Neural cell (in vitro differentiated cells): ENCODE data around the gene RUBCN.

ENCODE experiments used
- EP300 ChIP-seq: fragments of 450-650 bp; conservative IDR thresholded peaks from 2 replicates; pipeline ENCODE4 v1.6.1; 2014; ENCODE audit warnings: antibody characterized with exemption, mild to moderate bottlenecking, moderate library complexity; ENCODE audit not compliant: poor library complexity, severe bottlenecking
- EZH2 ChIP-seq: fragments of 200-600, 300-800 bp; shearing (Covaris generic), sonication (generic); IDR thresholded peaks from 2 replicates; pipeline ENCODE4 v1.6.1; 2014; ENCODE audit warnings: antibody characterized with exemption, low read length, borderline replicate concordance, mild to moderate bottlenecking; ENCODE audit not compliant: insufficient read depth, poor library complexity, severe bottlenecking
- MXI1 ChIP-seq: fragments of 450-650 bp; conservative IDR thresholded peaks from 2 replicates; pipeline ENCODE4 v1.6.1; 2014; ENCODE audit warnings: antibody characterized with exemption, mild to moderate bottlenecking; ENCODE audit not compliant: poor library complexity, severe bottlenecking
- POLR2AphosphoS5 ChIP-seq: IDR thresholded peaks from 2 replicates; pipeline ENCODE4 v1.6.1; 2012
- RAD21 ChIP-seq: fragments of 450-650 bp; conservative IDR thresholded peaks from 2 replicates; pipeline ENCODE4 v1.6.1; 2014; ENCODE audit warnings: antibody characterized with exemption, mild to moderate bottlenecking, moderate library complexity
- SMC3 ChIP-seq: fragments of 450-650 bp; conservative IDR thresholded peaks from 2 replicates; pipeline ENCODE4 v1.6.1; 2014; ENCODE audit warnings: antibody characterized with exemption, mild to moderate bottlenecking, moderate library complexity; ENCODE audit not compliant: poor library complexity
- TAF1 ChIP-seq: IDR thresholded peaks from 2 replicates; pipeline ENCODE4 v1.6.1; 2012; ENCODE audit warnings: low read depth
- TF ChIP-seq, protein P1 (sequence below): fragments of 450-650 bp; IDR thresholded peaks from 2 replicates; pipeline ENCODE4 v1.5.1; 2014; ENCODE audit warnings: antibody characterized with exemption, mild to moderate bottlenecking, moderate library complexity; ENCODE audit not compliant: poor library complexity, severe bottlenecking
- TF ChIP-seq, protein P2 (sequence below): IDR thresholded peaks from 2 replicates; pipeline ENCODE4 v1.6.1; 2012; ENCODE audit warnings: borderline replicate concordance

DNA sequence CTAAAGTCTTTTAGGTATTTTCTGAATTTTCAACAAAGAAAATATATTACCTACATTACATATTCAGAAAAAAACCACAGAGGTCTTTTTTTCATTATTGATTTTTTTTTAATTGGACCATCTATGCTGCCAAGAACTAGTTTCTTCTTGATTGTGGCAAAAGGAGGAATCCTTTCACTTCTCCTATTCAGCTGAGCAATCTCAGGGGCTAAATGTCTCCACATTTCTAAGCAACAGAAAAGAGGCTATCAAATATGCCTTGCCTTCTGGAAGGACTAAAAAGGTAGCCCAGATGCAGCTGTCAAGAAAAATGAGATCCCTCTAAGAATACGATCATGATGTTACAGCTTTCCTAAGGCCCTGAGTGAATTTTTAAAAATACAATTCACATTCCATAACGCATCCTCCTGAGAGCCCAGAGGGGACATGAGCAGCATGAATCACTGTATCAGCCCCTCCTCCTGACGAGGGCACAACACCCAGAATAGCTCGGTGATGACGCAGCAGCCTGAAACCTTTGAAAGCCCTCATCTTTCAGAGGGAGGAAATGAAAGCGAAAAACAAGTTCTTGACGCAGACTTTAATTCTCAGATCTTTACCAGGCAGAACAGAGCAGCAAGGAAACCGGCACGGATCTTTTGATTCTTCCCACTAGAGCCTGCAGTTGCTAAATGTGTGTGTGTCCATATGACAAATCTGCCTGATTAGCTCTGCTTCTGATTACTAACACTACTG, 24.6 kb downstream of the RUBCN start:
- TF ChIP-seq, protein P1, sequence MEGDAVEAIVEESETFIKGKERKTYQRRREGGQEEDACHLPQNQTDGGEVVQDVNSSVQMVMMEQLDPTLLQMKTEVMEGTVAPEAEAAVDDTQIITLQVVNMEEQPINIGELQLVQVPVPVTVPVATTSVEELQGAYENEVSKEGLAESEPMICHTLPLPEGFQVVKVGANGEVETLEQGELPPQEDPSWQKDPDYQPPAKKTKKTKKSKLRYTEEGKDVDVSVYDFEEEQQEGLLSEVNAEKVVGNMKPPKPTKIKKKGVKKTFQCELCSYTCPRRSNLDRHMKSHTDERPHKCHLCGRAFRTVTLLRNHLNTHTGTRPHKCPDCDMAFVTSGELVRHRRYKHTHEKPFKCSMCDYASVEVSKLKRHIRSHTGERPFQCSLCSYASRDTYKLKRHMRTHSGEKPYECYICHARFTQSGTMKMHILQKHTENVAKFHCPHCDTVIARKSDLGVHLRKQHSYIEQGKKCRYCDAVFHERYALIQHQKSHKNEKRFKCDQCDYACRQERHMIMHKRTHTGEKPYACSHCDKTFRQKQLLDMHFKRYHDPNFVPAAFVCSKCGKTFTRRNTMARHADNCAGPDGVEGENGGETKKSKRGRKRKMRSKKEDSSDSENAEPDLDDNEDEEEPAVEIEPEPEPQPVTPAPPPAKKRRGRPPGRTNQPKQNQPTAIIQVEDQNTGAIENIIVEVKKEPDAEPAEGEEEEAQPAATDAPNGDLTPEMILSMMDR, result no peak
- TF ChIP-seq POLR2AphosphoS5, result peak; percentile 62
- peak; percentile 38 for TF ChIP-seq TAF1
- no peak for TF ChIP-seq EZH2
- peak; percentile 41 for TF ChIP-seq EP300
- peak; percentile 40 for TF ChIP-seq SMC3
- TF ChIP-seq RAD21, result peak; percentile 31
- peak; percentile 27 for TF ChIP-seq MXI1
- TF ChIP-seq, protein P2, sequence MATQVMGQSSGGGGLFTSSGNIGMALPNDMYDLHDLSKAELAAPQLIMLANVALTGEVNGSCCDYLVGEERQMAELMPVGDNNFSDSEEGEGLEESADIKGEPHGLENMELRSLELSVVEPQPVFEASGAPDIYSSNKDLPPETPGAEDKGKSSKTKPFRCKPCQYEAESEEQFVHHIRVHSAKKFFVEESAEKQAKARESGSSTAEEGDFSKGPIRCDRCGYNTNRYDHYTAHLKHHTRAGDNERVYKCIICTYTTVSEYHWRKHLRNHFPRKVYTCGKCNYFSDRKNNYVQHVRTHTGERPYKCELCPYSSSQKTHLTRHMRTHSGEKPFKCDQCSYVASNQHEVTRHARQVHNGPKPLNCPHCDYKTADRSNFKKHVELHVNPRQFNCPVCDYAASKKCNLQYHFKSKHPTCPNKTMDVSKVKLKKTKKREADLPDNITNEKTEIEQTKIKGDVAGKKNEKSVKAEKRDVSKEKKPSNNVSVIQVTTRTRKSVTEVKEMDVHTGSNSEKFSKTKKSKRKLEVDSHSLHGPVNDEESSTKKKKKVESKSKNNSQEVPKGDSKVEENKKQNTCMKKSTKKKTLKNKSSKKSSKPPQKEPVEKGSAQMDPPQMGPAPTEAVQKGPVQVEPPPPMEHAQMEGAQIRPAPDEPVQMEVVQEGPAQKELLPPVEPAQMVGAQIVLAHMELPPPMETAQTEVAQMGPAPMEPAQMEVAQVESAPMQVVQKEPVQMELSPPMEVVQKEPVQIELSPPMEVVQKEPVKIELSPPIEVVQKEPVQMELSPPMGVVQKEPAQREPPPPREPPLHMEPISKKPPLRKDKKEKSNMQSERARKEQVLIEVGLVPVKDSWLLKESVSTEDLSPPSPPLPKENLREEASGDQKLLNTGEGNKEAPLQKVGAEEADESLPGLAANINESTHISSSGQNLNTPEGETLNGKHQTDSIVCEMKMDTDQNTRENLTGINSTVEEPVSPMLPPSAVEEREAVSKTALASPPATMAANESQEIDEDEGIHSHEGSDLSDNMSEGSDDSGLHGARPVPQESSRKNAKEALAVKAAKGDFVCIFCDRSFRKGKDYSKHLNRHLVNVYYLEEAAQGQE, result peak; percentile 66
